Measurements from ENCODE around the gene LHPP.

The LHPP gene

GRCh38 chr10:124590216-124591122 is 128.8 kb downstream of the LHPP start:
- H3K27me3 ChIP-seq (ENCODE audit: control insufficient read depth, insufficient read depth, low read length) = peaks cover 10% of the 10 kb centered on the region
- H3K36me3 ChIP-seq (ENCODE audit: insufficient read depth, low read length) = no peaks in the 10 kb centered on the region
- H3K4me2 ChIP-seq (ENCODE audit: low read length) = no peak overlapping the region
- no peak overlapping the region for H3K9ac ChIP-seq (ENCODE audit: low read depth, low read length)
- H3K4me3 ChIP-seq (ENCODE audit: low read length) = no peak overlapping the region
- peaks cover 6% of the 10 kb centered on the region for H3K9me3 ChIP-seq (replicated peaks; ENCODE audit: low read length)
- H3K4me1 ChIP-seq (ENCODE audit: control insufficient read depth, insufficient read depth, low read length) = peaks cover 13% of the 10 kb centered on the region

DNA sequence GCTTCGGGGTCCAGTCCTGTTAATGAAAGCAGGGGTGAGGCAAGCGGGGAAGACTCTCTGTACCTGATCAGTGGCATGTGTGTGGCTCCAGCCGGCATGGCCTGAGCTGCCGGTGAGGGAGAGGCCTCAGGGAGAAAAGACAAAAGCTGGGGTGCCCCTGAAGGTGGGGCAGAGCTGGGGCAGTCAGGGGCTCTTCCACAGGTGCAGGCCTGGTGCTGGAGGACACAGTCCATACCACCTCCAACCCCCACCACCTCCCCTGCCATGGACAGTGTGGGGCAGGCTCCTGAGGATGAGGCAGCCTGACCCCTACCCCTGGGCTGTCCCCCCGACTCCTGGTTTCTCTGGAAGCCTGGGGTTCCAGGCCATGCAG is 129.5 kb downstream of the LHPP start:
- Histone ChIP-seq H3K4me2 (ENCODE audit: low read length) (no peak overlapping the region), H3K4me1 (ENCODE audit: control insufficient read depth, insufficient read depth, low read length) (peaks cover 13% of the 10 kb centered on the region), H3K9me3 (replicated peaks; ENCODE audit: low read length) (peaks cover 6% of the 10 kb centered on the region), H3K27me3 (ENCODE audit: control insufficient read depth, insufficient read depth, low read length) (peaks cover 10% of the 10 kb centered on the region), H3K9ac (ENCODE audit: low read depth, low read length) (no peak overlapping the region), H3K4me3 (ENCODE audit: low read length) (no peak overlapping the region), H3K36me3 (ENCODE audit: insufficient read depth, low read length) (no peaks in the 10 kb centered on the region)

DNA sequence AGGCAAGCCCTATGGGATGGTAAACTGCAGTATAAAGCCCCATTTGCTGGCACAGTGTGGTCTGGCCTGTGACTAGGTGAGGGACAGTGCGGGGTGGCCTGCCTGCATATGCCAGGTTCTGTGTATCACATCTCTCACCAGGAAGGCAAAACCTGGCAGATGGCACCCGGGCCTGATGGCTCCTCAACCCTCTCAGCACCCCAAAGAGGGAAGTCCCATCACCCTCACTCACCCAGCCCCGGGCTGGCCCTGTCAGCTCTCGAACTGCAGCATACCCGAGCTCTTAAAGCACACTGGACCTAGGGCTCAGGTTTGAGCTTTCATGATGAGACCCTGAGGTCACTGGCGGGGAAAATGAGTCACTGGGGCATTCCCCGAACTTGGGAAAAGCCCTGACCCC is 130.5 kb downstream of the LHPP start:
- peaks cover 10% of the 10 kb centered on the region for H3K27me3 ChIP-seq (ENCODE audit: control insufficient read depth, insufficient read depth, low read length)
- no peak overlapping the region for H3K4me3 ChIP-seq (ENCODE audit: low read length)
- peaks cover 13% of the 10 kb centered on the region for H3K4me1 ChIP-seq (ENCODE audit: control insufficient read depth, insufficient read depth, low read length)
- no peak overlapping the region for H3K4me2 ChIP-seq (ENCODE audit: low read length)
- no peak overlapping the region for H3K9ac ChIP-seq (ENCODE audit: low read depth, low read length)
- H3K9me3 ChIP-seq (replicated peaks; ENCODE audit: low read length) = peaks cover 6% of the 10 kb centered on the region
- no peaks in the 10 kb centered on the region for H3K36me3 ChIP-seq (ENCODE audit: insufficient read depth, low read length)

DNA sequence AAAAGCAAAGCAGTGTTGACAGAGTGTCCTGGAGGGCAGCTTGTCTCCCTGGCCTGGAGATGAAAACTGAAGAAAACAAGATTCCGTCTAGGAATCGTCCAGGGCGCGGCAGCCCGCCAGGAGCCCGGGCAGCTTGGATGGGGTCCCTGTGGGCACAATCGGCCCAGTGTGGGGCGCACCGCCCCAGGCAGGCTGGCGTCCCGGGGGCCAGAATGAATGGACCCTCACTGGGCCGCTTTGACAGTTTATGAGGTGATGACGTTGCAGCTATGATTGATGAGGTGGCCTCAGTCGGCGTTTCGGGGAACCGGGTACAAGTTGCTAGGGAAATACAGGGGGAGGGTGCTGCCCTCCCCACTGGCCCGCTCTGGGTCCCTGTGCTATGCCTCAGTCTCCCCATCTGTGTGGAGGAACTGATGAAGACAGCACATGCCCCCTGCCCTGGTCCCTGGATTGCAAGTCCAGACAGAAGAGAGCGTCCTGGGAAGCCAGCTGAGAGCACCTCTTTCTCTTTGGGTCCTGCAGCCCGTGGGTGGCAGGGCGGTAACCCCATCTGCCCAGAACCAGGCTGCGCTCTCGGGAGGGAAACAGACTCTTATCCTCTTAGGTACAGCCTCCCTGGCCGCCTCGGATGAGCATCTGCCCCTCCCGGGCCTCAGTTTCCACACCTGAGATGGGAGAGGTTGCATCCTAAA is 131.3 kb downstream of the LHPP start:
- Histone ChIP-seq H3K4me1 (ENCODE audit: control insufficient read depth, insufficient read depth, low read length) (peaks cover 13% of the 10 kb centered on the region), H3K27me3 (ENCODE audit: control insufficient read depth, insufficient read depth, low read length) (peaks cover 10% of the 10 kb centered on the region), H3K9ac (ENCODE audit: low read depth, low read length) (no peak overlapping the region), H3K9me3 (replicated peaks; ENCODE audit: low read length) (peaks cover 6% of the 10 kb centered on the region), H3K4me3 (ENCODE audit: low read length) (no peak overlapping the region), H3K36me3 (ENCODE audit: insufficient read depth, low read length) (no peaks in the 10 kb centered on the region), H3K4me2 (ENCODE audit: low read length) (no peak overlapping the region)

- Histone ChIP-seq H3K36me3 (ENCODE audit: insufficient read depth, low read length) (no peaks in the 10 kb centered on the region), H3K4me2 (ENCODE audit: low read length) (no peak overlapping the region), H3K4me1 (ENCODE audit: control insufficient read depth, insufficient read depth, low read length) (peaks cover 11% of the 10 kb centered on the region), H3K9ac (ENCODE audit: low read depth, low read length) (no peak overlapping the region), H3K9me3 (replicated peaks; ENCODE audit: low read length) (peaks cover 6% of the 10 kb centered on the region), H3K27me3 (ENCODE audit: control insufficient read depth, insufficient read depth, low read length) (peaks cover 10% of the 10 kb centered on the region), H3K4me3 (ENCODE audit: low read length) (no peak overlapping the region)
These were observed 131.9 kb downstream of the LHPP start for GRCh38 chr10:124593431-124593985.

DNA sequence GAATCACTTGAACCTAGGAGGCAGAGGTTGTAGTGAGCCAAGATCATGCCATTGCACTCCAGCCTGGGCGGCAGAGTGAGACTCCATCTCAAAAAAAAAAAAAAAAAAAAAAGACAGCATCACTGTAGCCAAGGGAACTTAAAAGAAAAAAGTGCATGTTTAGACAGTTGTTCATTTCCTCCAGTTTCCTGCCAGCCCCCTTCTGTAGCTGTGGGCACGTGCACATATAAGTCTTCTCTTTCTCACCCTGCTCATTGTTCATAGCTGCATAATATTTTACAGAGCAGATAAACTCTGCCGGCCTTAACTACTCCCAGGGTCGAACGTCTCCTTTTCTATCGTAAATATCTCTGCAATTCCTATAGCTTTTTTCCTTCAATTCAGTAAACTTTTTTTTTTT is 132.6 kb downstream of the LHPP start:
- Histone ChIP-seq H3K4me2 (ENCODE audit: low read length) (no peak overlapping the region), H3K27me3 (ENCODE audit: control insufficient read depth, insufficient read depth, low read length) (peaks cover 4% of the 10 kb centered on the region)

DNA sequence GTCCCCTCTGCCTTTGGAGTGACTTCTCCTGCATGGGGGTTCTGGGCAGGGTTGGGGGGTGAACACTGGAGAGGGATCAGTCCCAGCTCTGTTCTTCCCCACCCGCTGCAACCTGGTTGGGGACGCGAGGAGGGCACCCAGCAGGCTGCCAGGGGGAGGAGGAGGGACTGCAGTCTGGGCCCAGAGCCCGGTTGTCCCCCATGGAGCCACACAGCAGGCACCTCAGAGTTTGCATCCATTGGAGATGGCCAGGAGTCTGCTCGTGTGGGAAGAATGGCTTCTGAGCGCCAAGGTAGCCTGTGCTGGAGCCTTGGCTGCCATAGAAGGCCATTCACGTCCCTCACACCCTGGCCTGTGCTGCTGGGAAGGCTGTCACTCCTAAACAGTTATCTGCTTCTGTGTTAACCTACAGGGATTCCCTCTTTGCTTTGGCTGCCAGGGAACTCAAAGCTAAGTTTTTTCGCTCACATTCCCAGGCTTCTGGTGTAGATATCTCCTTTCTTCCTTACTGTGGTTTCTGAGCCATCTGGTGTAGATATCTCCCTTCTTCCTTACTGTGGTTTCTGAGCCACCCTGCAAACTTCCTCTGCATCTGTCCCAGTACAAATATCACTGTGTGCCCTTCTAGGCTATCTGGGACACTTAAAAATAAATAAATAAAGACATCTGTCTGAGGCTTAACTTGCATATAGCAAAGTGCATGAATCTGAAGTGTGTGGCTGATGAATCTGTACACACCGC is 133.7 kb downstream of the LHPP start:
- Histone ChIP-seq H3K36me3 (ENCODE audit: insufficient read depth, low read length) (no peaks in the 10 kb centered on the region), H3K27me3 (ENCODE audit: control insufficient read depth, insufficient read depth, low read length) (peaks cover 4% of the 10 kb centered on the region), H3K4me1 (ENCODE audit: control insufficient read depth, insufficient read depth, low read length) (no peaks in the 10 kb centered on the region), H3K4me2 (ENCODE audit: low read length) (no peak overlapping the region), H3K9me3 (replicated peaks; ENCODE audit: low read length) (peaks cover 6% of the 10 kb centered on the region), H3K9ac (ENCODE audit: low read depth, low read length) (no peak overlapping the region), H3K4me3 (ENCODE audit: low read length) (no peak overlapping the region)

More for the DNA sequence above, 132.6 kb downstream of the LHPP start:
- H3K4me1 ChIP-seq (ENCODE audit: control insufficient read depth, insufficient read depth, low read length) = peaks cover 4% of the 10 kb centered on the region
- H3K9ac ChIP-seq (ENCODE audit: low read depth, low read length) = no peak overlapping the region
- H3K9me3 ChIP-seq (replicated peaks; ENCODE audit: low read length) = peaks cover 6% of the 10 kb centered on the region
- no peak overlapping the region for H3K4me3 ChIP-seq (ENCODE audit: low read length)
- no peaks in the 10 kb centered on the region for H3K36me3 ChIP-seq (ENCODE audit: insufficient read depth, low read length)

DNA sequence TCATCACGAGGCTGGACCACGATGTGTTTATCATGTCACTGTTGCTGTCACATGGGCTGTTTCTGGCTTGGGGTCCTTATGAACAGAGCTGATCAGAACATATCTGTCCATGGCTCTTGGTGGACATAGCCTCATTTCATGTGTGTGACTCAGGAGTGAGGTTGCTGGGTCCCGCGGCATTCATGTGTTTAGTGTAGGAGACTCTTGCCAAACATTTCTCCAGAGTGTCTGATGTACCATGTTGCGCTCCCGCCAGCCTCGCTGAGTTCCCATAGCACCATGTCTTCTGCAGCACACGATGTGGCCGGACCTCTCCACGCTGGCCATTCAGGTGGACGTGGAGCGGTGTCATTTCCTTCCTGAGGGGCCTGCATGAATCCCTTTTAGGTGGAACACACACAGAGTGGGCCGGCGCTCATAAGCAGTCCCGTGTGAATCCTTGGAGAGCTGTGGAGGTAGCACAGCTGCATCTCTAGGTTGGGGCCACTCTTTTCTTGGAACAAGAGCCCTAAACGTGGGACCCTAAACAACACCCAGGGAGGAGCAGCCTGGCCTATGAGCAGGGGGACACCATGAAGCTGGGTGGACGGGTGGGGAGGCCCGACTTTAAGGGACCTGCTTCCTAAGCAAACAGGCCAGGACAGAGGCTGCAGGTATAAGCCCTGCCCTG is 134.6 kb downstream of the LHPP start:
- Histone ChIP-seq H3K4me3 (ENCODE audit: low read length) (no peak overlapping the region), H3K9ac (ENCODE audit: low read depth, low read length) (no peak overlapping the region), H3K4me2 (ENCODE audit: low read length) (no peak overlapping the region), H3K36me3 (ENCODE audit: insufficient read depth, low read length) (no peaks in the 10 kb centered on the region), H3K9me3 (replicated peaks; ENCODE audit: low read length) (peaks cover 5% of the 10 kb centered on the region), H3K27me3 (ENCODE audit: control insufficient read depth, insufficient read depth, low read length) (peaks cover 4% of the 10 kb centered on the region), H3K4me1 (ENCODE audit: control insufficient read depth, insufficient read depth, low read length) (no peaks in the 10 kb centered on the region)

- Histone ChIP-seq H3K27me3 (ENCODE audit: control insufficient read depth, insufficient read depth, low read length) (peaks cover 4% of the 10 kb centered on the region), H3K9me3 (replicated peaks; ENCODE audit: low read length) (no peaks in the 10 kb centered on the region), H3K4me3 (ENCODE audit: low read length) (no peak overlapping the region), H3K9ac (ENCODE audit: low read depth, low read length) (no peak overlapping the region), H3K4me1 (ENCODE audit: control insufficient read depth, insufficient read depth, low read length) (no peaks in the 10 kb centered on the region), H3K4me2 (ENCODE audit: low read length) (no peak overlapping the region), H3K36me3 (ENCODE audit: insufficient read depth, low read length) (no peaks in the 10 kb centered on the region)
These were observed 135.6 kb downstream of the LHPP start for GRCh38 chr10:124596962-124597845.

- H3K9me3 ChIP-seq (replicated peaks; ENCODE audit: low read length) = no peaks in the 10 kb centered on the region
- no peak overlapping the region for H3K4me2 ChIP-seq (ENCODE audit: low read length)
- H3K36me3 ChIP-seq (ENCODE audit: insufficient read depth, low read length) = no peaks in the 10 kb centered on the region
- peaks cover 4% of the 10 kb centered on the region for H3K27me3 ChIP-seq (ENCODE audit: control insufficient read depth, insufficient read depth, low read length)
- no peaks in the 10 kb centered on the region for H3K4me1 ChIP-seq (ENCODE audit: control insufficient read depth, insufficient read depth, low read length)
- H3K4me3 ChIP-seq (ENCODE audit: low read length) = no peak overlapping the region
- no peak overlapping the region for H3K9ac ChIP-seq (ENCODE audit: low read depth, low read length)
These were observed 136.2 kb downstream of the LHPP start for GRCh38 chr10:124597846-124598165.
